ENCODE measurements around the gene COMT.
"Not testable (repeated sequence)": the region's sequence is repeated elsewhere in the genome, so short reads cannot be mapped to it uniquely, and the experiment has no call there.

The COMT gene

DNA sequence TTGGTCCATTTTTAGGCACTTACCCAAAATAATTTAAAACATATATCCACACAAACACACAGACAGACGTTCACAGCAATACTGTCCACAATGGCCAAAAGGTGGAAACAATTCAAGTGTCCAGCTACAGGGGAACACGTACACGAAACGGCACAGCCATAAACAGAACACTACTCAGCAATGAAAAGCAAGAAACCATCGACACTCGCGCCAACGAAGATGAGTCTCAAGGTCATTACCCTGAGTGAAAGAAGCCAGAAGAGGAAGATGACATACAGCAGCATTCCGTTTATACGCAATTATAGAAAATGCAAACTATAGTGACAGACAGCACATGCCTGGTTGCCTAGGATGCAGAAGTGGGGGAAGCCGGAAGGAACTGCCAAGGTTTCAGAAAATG, 13.4 kb upstream of the COMT start:
- no peak overlapping the region for H3K27ac ChIP-seq (ENCODE audit: low read depth, low read length)
- H3K36me3 ChIP-seq (ENCODE audit: control insufficient read depth in 5 of 5, insufficient read depth in 5 of 5, low read length in 5 of 5), result peaks cover 0 to 20% (median 9%) of the 10 kb centered on the region in 5 donors
- H3K9ac ChIP-seq (ENCODE audit: low read length in 5 of 5), result no peak overlapping the region
- H3K27me3 ChIP-seq (ENCODE audit: control insufficient read depth in 5 of 5, insufficient read depth in 4 of 5, low read length in 5 of 5), result no peaks in the 10 kb centered on the region
- no peak overlapping the region for H3K4me3 ChIP-seq (ENCODE audit: low read depth in 1 of 5, low read length in 5 of 5)
- H3K4me1 ChIP-seq (ENCODE audit: control insufficient read depth in 5 of 5, insufficient read depth in 5 of 5, low read length in 5 of 5), result peaks cover 0 to 12% (median 3%) of the 10 kb centered on the region in 5 donors
- no peaks in the 10 kb centered on the region for H3K9me3 ChIP-seq (ENCODE audit: control insufficient read depth in 5 of 5, low read length in 5 of 5)

DNA sequence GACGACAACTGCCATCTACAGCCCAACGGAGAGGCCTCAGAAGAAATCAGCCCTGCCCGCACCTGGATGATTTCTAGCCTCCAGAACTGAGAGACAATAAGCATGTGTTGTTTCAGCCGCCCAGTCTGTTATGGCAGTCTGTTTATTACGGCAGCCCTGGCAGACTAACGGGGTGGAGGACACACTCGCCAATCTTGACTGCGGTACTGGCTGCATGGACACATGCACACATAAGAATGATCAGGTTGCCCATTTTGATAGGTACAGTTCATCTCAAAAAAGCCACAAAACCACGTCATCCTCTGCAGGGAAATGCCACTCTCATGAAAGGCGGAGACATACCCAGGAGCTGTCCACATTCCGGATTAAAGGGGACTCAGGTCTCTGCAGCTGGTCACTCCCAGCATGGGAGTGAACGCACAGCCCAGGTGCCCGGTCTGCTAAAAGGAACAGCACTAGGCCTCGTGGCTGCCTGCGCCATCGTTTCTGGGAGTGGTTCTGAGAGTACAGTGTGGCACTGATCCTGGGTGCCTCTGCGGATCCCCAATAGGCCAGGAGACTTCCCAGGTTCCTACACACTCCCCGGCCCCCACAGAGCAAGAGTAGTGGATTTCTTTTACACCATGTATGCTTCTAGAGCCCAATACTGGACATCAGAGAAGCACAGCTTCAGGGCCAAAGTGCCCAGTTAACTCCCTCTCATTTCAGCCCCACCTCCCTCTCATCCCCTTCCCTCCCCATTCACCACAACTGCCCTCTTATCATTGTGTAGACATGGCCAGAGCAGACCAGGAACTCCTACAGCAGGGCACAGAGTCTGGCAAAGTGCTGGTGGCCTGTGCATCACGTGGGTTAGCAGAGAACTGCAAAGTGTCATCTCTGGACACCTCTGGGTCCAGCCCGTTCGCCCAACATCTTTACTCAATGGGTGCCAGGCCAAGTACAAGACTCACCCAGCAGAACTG, 11.7 kb upstream of the COMT start:
- Histone ChIP-seq H3K27ac (ENCODE audit: low read depth, low read length) (no peak overlapping the region), H3K9me3 (ENCODE audit: control insufficient read depth in 5 of 5, low read length in 5 of 5) (no peaks in the 10 kb centered on the region), H3K27me3 (ENCODE audit: control insufficient read depth in 5 of 5, insufficient read depth in 4 of 5, low read length in 5 of 5) (no peaks in the 10 kb centered on the region), H3K9ac (ENCODE audit: low read length in 5 of 5) (no peak overlapping the region), H3K4me1 (ENCODE audit: control insufficient read depth in 5 of 5, insufficient read depth in 5 of 5, low read length in 5 of 5) (peaks cover 0 to 14% (median 3%) of the 10 kb centered on the region in 5 donors), H3K4me3 (ENCODE audit: low read depth in 1 of 5, low read length in 5 of 5) (no peak overlapping the region), H3K36me3 (ENCODE audit: control insufficient read depth in 5 of 5, insufficient read depth in 5 of 5, low read length in 5 of 5) (peaks cover 0 to 16% (median 8%) of the 10 kb centered on the region in 5 donors)

DNA sequence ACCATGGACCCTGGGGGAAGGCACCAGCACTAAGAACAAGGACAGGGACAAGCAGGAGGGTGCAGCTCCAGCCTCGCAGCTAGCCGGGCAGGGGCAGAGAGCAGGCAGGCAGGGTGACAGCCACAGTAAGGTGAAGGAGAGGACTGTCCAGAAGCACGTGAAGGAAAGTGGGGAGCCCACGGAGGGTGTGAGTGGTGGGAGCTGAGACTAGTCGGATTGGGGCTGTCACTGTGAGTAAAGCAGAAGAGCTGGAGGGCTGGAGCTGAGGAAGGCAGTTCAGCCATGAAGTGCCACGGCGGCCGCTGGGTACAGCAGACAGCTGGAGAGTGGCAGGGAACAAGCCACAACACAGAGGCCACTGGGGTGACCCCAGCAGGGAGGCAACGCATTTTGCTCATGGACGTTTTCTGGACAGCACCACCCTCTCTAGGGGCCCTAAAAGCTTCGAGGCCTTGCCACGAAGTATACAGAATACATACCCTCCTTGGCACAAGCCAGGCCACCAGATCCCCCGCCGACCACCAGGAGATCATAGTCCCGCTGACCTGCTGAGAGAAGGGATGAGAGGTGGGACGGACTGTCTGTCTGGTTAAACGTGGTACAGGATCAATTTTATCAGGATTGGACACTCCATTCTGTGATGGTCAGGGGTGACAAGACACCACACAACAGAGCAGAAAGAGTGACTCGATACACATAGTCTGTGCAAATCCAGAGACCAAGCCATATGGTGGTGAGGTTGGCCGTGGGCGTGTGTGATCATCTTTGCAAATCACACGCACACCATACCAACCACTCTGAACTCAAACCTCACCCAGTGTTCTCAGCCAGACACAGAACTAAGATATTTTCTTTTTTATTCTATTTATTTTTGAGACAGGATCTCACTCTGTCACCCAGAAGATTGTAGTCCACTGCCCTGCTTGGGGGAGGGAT, 10.8 kb upstream of the COMT start:
- no peaks in the 10 kb centered on the region for H3K9me3 ChIP-seq (ENCODE audit: control insufficient read depth in 5 of 5, low read length in 5 of 5)
- no peak overlapping the region for H3K4me3 ChIP-seq (ENCODE audit: low read depth in 1 of 5, low read length in 5 of 5)
- no peaks in the 10 kb centered on the region for H3K27me3 ChIP-seq (ENCODE audit: control insufficient read depth in 5 of 5, insufficient read depth in 4 of 5, low read length in 5 of 5)
- H3K4me1 ChIP-seq (ENCODE audit: control insufficient read depth in 5 of 5, insufficient read depth in 5 of 5, low read length in 5 of 5), result peaks cover 0 to 14% (median 3%) of the 10 kb centered on the region in 5 donors
- peaks cover 0 to 16% (median 8%) of the 10 kb centered on the region in 5 donors for H3K36me3 ChIP-seq (ENCODE audit: control insufficient read depth in 5 of 5, insufficient read depth in 5 of 5, low read length in 5 of 5)
- H3K27ac ChIP-seq (ENCODE audit: low read depth, low read length), result no peak overlapping the region
- no peak overlapping the region for H3K9ac ChIP-seq (ENCODE audit: low read length in 5 of 5)

DNA sequence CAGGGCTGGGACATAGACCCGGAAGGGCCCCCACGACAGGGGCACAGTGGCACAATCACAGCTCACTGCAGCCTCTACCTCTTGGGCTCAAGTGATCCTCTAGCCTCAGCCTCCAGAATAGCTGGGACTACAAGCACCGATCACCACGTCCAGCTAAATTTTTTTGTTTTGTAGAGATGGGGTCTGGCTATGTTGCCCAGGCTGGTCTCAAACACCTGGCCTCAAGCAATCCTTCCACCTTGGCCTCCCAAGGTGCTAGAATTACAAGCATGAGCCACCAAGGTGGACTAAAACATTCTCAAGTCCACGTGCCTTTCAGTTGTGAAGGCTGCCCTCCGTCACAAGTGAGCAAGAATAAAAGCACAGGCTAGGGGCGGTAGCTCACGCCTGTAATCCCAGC, 10.1 kb upstream of the COMT start:
- peaks cover 0 to 16% (median 8%) of the 10 kb centered on the region in 5 donors for H3K36me3 ChIP-seq (ENCODE audit: control insufficient read depth in 5 of 5, insufficient read depth in 5 of 5, low read length in 5 of 5)
- no peak overlapping the region for H3K9ac ChIP-seq (ENCODE audit: low read length in 5 of 5)
- peaks cover 0 to 14% (median 3%) of the 10 kb centered on the region in 5 donors for H3K4me1 ChIP-seq (ENCODE audit: control insufficient read depth in 5 of 5, insufficient read depth in 5 of 5, low read length in 5 of 5)
- H3K4me3 ChIP-seq (ENCODE audit: low read depth in 1 of 5, low read length in 5 of 5), result no peak overlapping the region
- no peaks in the 10 kb centered on the region for H3K9me3 ChIP-seq (ENCODE audit: control insufficient read depth in 5 of 5, low read length in 5 of 5)
- H3K27ac ChIP-seq (ENCODE audit: low read depth, low read length), result no peak overlapping the region
- H3K27me3 ChIP-seq (ENCODE audit: control insufficient read depth in 5 of 5, insufficient read depth in 4 of 5, low read length in 5 of 5), result no peaks in the 10 kb centered on the region

DNA sequence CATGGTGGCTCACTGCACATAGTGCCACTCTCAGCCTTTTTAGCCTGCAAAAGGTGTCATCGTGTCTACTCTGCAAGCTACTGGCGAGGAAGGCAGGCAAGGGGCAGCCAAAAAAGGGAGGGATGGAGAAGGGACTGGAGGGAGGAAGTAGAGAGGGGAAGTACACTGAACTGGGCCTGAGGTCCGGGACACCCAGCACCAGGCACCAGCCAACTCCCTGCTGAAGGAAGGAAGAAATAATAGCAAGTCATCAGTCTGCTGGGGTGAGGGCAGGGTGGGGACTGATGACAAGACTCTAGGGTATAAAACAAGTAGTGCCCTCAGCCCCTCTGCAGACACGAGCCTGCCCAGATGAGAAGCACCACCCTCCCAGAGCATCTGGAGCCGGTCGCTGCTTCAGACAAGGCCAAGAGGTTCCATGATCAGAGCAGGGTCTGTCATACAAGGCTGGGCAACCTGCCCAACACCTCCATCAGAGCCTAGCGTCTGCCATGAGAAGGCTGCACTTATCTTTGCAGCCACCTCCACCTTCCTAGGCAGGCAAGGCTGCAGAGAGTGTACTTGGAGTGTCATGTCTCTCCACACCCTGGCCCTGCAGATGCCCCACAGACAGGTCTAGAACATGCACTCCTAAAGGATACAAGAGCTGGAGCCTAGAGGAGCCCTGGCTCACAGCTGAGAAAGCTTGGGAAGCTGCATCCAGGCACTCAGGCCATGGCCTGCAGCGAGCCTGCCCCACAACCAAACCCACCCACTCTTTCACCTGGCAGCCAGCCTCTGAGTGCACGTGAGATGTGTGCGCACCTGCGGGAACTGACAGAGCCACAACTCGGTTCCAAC, 9.0 kb upstream of the COMT start:
- Histone ChIP-seq H3K4me3 (ENCODE audit: low read depth in 1 of 5, low read length in 5 of 5) (no peak overlapping the region), H3K9me3 (ENCODE audit: control insufficient read depth in 5 of 5, low read length in 5 of 5) (no peaks in the 10 kb centered on the region), H3K36me3 (ENCODE audit: control insufficient read depth in 5 of 5, insufficient read depth in 5 of 5, low read length in 5 of 5) (peaks cover 0 to 16% (median 8%) of the 10 kb centered on the region in 5 donors), H3K9ac (ENCODE audit: low read length in 5 of 5) (no peak overlapping the region), H3K27ac (ENCODE audit: low read depth, low read length) (no peak overlapping the region), H3K27me3 (ENCODE audit: control insufficient read depth in 5 of 5, insufficient read depth in 4 of 5, low read length in 5 of 5) (no peaks in the 10 kb centered on the region), H3K4me1 (ENCODE audit: control insufficient read depth in 5 of 5, insufficient read depth in 5 of 5, low read length in 5 of 5) (peaks cover 0 to 14% (median 3%) of the 10 kb centered on the region in 5 donors)

DNA sequence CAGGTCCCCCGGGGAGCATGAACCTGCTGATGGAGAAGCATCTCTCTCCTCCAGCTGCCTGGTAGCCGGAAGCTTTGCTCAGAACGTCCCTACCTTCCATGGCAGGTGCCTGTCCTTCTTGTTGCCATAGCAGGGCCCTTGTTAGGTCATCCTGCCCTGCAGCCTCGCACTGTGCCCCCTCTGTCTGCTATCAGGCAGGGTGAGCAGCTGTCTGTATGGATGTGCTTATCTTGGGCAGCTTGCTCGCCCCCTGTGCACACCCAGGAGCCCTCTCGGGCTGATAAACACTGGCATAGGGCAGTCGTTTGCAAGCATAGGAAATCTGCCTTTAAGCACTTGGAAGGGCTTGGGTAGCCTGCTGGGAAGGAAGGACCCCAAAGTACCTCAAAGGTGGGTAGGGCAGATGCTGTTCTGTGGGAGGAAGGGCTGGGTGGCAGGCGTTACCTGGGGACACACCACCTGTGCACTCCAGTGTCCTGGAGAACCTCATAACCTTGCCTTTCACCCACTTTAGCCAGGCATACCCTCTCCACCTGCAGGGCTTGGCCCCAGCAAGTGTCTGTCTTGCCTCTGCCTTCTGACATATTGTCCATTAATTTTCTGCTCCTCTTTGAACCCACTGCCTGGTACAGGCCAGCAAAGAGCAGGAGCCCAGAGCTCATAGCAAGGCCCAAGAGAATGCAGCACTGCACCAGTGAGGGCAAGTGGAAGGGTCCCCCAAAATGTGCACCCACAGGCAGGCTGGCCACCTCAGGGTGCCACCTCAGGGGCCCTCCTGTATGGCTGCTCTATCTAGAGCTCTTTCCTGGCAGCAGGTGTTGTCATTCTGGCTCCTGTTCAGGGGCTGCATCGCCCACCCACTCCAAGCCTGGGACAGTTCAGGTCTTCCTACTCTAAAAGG, 8.0 kb upstream of the COMT start:
- Histone ChIP-seq H3K36me3 (ENCODE audit: control insufficient read depth in 5 of 5, insufficient read depth in 5 of 5, low read length in 5 of 5) (peaks cover 0 to 16% (median 8%) of the 10 kb centered on the region in 5 donors), H3K4me1 (ENCODE audit: control insufficient read depth in 5 of 5, insufficient read depth in 5 of 5, low read length in 5 of 5) (peaks cover 0 to 14% (median 3%) of the 10 kb centered on the region in 5 donors), H3K27me3 (ENCODE audit: control insufficient read depth in 5 of 5, insufficient read depth in 4 of 5, low read length in 5 of 5) (no peaks in the 10 kb centered on the region), H3K9ac (ENCODE audit: low read length in 5 of 5) (no peak overlapping the region), H3K9me3 (ENCODE audit: control insufficient read depth in 5 of 5, low read length in 5 of 5) (no peaks in the 10 kb centered on the region), H3K27ac (ENCODE audit: low read depth, low read length) (no peak overlapping the region), H3K4me3 (ENCODE audit: low read depth in 1 of 5, low read length in 5 of 5) (no peak overlapping the region)

DNA sequence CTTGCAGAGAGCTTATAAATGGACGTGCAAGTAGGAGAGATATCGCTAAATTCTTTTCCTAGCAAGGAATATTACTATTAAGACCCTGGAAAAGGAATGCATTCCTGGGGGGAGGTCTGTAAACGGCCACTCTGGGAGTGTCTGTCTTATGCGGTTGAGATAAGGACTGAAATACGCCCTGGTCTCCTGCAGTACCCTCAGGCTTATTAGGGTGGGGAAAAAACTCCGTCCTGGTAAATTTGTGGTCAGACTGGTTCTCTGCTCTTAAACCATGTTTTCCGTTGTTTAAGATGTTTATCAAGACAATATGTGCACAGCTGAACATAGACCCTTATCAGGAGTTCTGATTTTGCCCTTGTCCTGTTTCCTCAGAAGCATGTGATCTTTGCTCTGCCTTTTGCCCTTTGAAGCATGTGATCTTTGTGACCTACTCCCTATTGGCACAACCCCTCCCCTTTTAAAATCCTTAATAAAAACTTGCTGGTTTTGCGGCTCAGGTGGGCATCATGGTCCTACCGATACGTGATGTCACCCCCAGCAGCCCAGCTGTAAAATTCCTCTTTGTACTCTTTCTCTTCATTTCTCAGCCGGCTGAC, 6.4 kb upstream of the COMT start:
- not testable (repeated sequence) for H3K27ac ChIP-seq (ENCODE audit: low read depth, low read length); H3K9ac ChIP-seq (ENCODE audit: low read length in 5 of 5); H3K36me3 ChIP-seq (ENCODE audit: control insufficient read depth in 5 of 5, insufficient read depth in 5 of 5, low read length in 5 of 5); H3K9me3 ChIP-seq (ENCODE audit: control insufficient read depth in 5 of 5, low read length in 5 of 5); H3K27me3 ChIP-seq (ENCODE audit: control insufficient read depth in 5 of 5, insufficient read depth in 4 of 5, low read length in 5 of 5); H3K4me3 ChIP-seq (ENCODE audit: low read depth in 1 of 5, low read length in 5 of 5)
- peaks cover 0 to 15% (median 3%) of the 10 kb centered on the region in 5 donors for H3K4me1 ChIP-seq (ENCODE audit: control insufficient read depth in 5 of 5, insufficient read depth in 5 of 5, low read length in 5 of 5)

DNA sequence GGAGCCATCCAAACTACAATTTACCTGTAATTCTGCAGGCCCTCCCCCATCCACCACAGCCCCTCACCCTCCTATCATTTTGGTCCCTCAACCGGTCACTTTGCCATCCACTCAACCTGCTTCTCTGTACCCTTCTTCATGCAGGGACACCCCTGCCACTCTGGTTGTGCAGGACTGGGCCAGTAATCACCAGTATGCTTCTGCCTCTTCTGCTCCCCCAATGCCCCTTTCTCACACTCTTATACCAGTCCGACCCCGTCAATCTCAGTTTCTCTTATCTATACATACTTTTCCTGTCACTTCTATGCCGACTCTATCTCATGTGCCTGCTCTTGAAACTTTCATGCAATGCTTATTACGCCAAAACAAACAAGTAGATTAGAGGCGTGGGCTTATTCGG, 5.1 kb upstream of the COMT start:
- no peak overlapping the region for H3K9ac ChIP-seq (ENCODE audit: low read length in 5 of 5)
- no peak overlapping the region for H3K27ac ChIP-seq (ENCODE audit: low read depth, low read length)
- H3K36me3 ChIP-seq (ENCODE audit: control insufficient read depth in 5 of 5, insufficient read depth in 5 of 5, low read length in 5 of 5), result no peaks in the 10 kb centered on the region
- peaks cover 6 to 26% (median 14%) of the 10 kb centered on the region in 5 donors for H3K4me1 ChIP-seq (ENCODE audit: control insufficient read depth in 5 of 5, insufficient read depth in 5 of 5, low read length in 5 of 5)
- no peaks in the 10 kb centered on the region for H3K9me3 ChIP-seq (ENCODE audit: control insufficient read depth in 5 of 5, low read length in 5 of 5)
- no peaks in the 10 kb centered on the region for H3K27me3 ChIP-seq (ENCODE audit: control insufficient read depth in 5 of 5, insufficient read depth in 4 of 5, low read length in 5 of 5)
- no peak overlapping the region for H3K4me3 ChIP-seq (ENCODE audit: low read depth in 1 of 5, low read length in 5 of 5)
